Measurements from ENCODE around the gene GAD2.

GRCh38 chr10:26327811-26328210 is 111.2 kb downstream of the GAD2 start:
- TF ChIP-seq CTCF (IDR thresholded peaks at IDR 0.05; ENCODE audit: low read length) = no peak
- TF ChIP-seq EZH2 (optimal IDR thresholded peaks at IDR 0.05; ENCODE audit: low read depth, low read length) = no peak
